HepG2 (cell line): ENCODE results near the gene SRP14. TPM values are rescaled to one million over a fixed set of nuclear protein-coding genes. Genes with fewer than 3 reads are reported as not detected.

Experiments used
- ATAC-seq: fragments of 200-7000 bp; cut with Tn5 transposase; 3 replicates; pipeline ENCODE4 v1.9.1; 2020; ENCODE audit warnings: mild to moderate bottlenecking, moderate library complexity
- BruUV-seq: library from RNA; stranded (reverse); fragments of 400-500 nt; replicated peaks from 2 replicates; lab custom pipeline; 2021; lab: Mats Ljungman, UMichigan
- CTCF ChIA-PET: fragments of 300-600 bp; formaldehyde crosslinking; extraction: SDS; loops from one replicate; lab custom pipeline; 2021; ENCODE audit warnings: low total read pairs, inconsistent platforms, low intra/inter-chr PET ratio; lab: Yijun Ruan, JAX
- POLR2A ChIA-PET: fragments of 350-600 bp; sonication (Branson Sonifier 250); formaldehyde crosslinking; loops from one replicate; lab custom pipeline; 2020; ENCODE audit warnings: antibody characterized with exemption, inconsistent platforms; lab: Yijun Ruan, JAX
- DNase-seq: peaks from one replicate; pipeline ENCODE4 v3.0.0-alpha.2; 2015; ENCODE audit warnings: low spot score
- FAIRE-seq: peaks from 3 replicates; lab custom pipeline; 2011; peaks lifted over from hg19 to GRCh38; lab: Jason Lieb, UNC
- H2AFZ ChIP-seq: one replicate; pipeline ENCODE4 v1.6.1; 2011; ENCODE audit warnings: low read length, inconsistent platforms
- H3K27ac ChIP-seq: fragments of 300-600 bp; 3 replicates; pipeline ENCODE4 v1.8.0; 2011; ENCODE audit warnings: mixed run types, mild to moderate bottlenecking, mixed read lengths, low read length, inconsistent platforms; ENCODE audit not compliant: insufficient read depth; ENCODE audit errors: extremely low read length
- H3K27me3 ChIP-seq, 2 experiments: fragments of 200-600 bp in 1 of 2; 2 replicates in 1 of 2; 3 replicates in 1 of 2; pipeline versions ENCODE4 v1.6.0 to v1.8.0; 2011; ENCODE audit warnings: low read length in 2 of 2, mild to moderate bottlenecking in 2 of 2, moderate library complexity in 2 of 2, inconsistent platforms in 1 of 2; ENCODE audit not compliant: insufficient read depth in 2 of 2, control insufficient read depth in 1 of 2
- H3K36me3 ChIP-seq, 2 experiments: fragments of 200-600 bp in 1 of 2; replicated peaks in 1 of 2; 2 replicates in 1 of 2; 3 replicates in 1 of 2; pipeline versions ENCODE4 v1.5.1 to v1.8.0; 2011; ENCODE audit warnings: low read length in 2 of 2, inconsistent platforms in 1 of 2; ENCODE audit not compliant: insufficient read depth in 2 of 2, control insufficient read depth in 1 of 2
- H3K4me1 ChIP-seq: 2 replicates; pipeline ENCODE4 v1.5.1; 2012; ENCODE audit warnings: low read length, inconsistent platforms; ENCODE audit not compliant: insufficient read depth
- H3K4me2 ChIP-seq: 2 replicates; pipeline ENCODE4 v1.6.0; 2011; ENCODE audit warnings: low read depth, low read length, inconsistent platforms
- H3K4me3 ChIP-seq, 3 experiments: fragments of 200-600 bp in 1 of 3; sonication (generic), shearing (Covaris generic) in 1 of 3; replicated peaks in 1 of 3; 2 replicates each; pipeline ENCODE4 v1.5.1; 2011 to 2016; ENCODE audit warnings: low read length in 3 of 3, inconsistent platforms in 2 of 3, low read depth in 2 of 3, mild to moderate bottlenecking in 2 of 3, control low read depth in 1 of 3, mixed read lengths in 1 of 3; ENCODE audit not compliant: insufficient read depth in 1 of 3
- H3K79me2 ChIP-seq: one replicate; pipeline ENCODE4 v1.6.1; 2011; ENCODE audit warnings: low read length, inconsistent platforms; ENCODE audit not compliant: insufficient read depth
- H3K9ac ChIP-seq: 2 replicates; pipeline ENCODE4 v1.6.0; 2011; ENCODE audit warnings: mild to moderate bottlenecking, low read depth, low read length, inconsistent platforms; ENCODE audit not compliant: insufficient read depth
- H3K9me3 ChIP-seq: 2 replicates; pipeline ENCODE4 v1.5.1; 2012; ENCODE audit warnings: mild to moderate bottlenecking, low read length
- H4K20me1 ChIP-seq: 2 replicates; pipeline ENCODE4 v1.6.0; 2011; ENCODE audit warnings: inconsistent platforms, mild to moderate bottlenecking, low read length, moderate library complexity; ENCODE audit not compliant: insufficient read depth
- AKAP8 ChIP-seq: sonication (generic); formaldehyde crosslinking; IDR thresholded peaks from 2 replicates; pipeline ENCODE4 v1.5.1; 2020; ENCODE audit warnings: mild to moderate bottlenecking, missing genetic modification reagents
- FOSL2 ChIP-seq: sonication (generic); formaldehyde crosslinking; IDR thresholded peaks from 2 replicates; pipeline ENCODE4 v1.4.0; 2020; ENCODE audit warnings: missing genetic modification reagents
- HNF4G ChIP-seq, 2 experiments: sonication (generic) in 1 of 2; formaldehyde crosslinking in 1 of 2; IDR thresholded peaks; 2 replicates each; pipeline versions ENCODE4 v1.4.0 to v1.6.1; 2011 to 2020; ENCODE audit warnings: borderline replicate concordance in 2 of 2, low read depth in 2 of 2, mild to moderate bottlenecking in 2 of 2, low read length in 1 of 2, missing genetic modification reagents in 1 of 2, moderate library complexity in 1 of 2
- MAFF ChIP-seq: IDR thresholded peaks from 2 replicates; pipeline ENCODE4 v1.6.1; 2011; ENCODE audit warnings: low read depth, low read length, improper control_type of control experiment
- MAFK ChIP-seq, 2 experiments: IDR thresholded peaks in 1 of 2; conservative IDR thresholded peaks in 1 of 2; 2 replicates each; pipeline ENCODE4 v1.6.1; 2011; ENCODE audit warnings: improper control_type of control experiment in 2 of 2, low read length in 2 of 2
- MBD4 ChIP-seq: IDR thresholded peaks from 2 replicates; pipeline ENCODE4 v1.6.1; 2012; ENCODE audit warnings: low read length, inconsistent platforms, borderline replicate concordance
- MED8 ChIP-seq: sonication (generic); formaldehyde crosslinking; IDR thresholded peaks from 2 replicates; pipeline ENCODE4 v1.8.1; 2023; ENCODE audit warnings: mild to moderate bottlenecking, missing genetic modification reagents; ENCODE audit not compliant: insufficient replicate concordance
- NFE2 ChIP-seq: sonication (generic); formaldehyde crosslinking; IDR thresholded peaks from 2 replicates; pipeline ENCODE4 v1.4.0; 2020; ENCODE audit warnings: missing genetic modification reagents
- NFE2L2 ChIP-seq: fragments of 150-350 bp; IDR thresholded peaks from 2 replicates; pipeline ENCODE4 v1.6.1; 2014; ENCODE audit warnings: low read length
- NFRKB ChIP-seq: fragments of 450-650 bp; IDR thresholded peaks from 2 replicates; pipeline ENCODE4 v1.6.1; 2017
- RCOR2 ChIP-seq: IDR thresholded peaks from 2 replicates; pipeline ENCODE4 v1.6.1; 2016; ENCODE audit warnings: missing biosample characterization, missing genetic modification reagents
- SAFB2 ChIP-seq: sonication (generic); formaldehyde crosslinking; IDR thresholded peaks from 2 replicates; pipeline ENCODE4 v1.5.1; 2020; ENCODE audit warnings: missing genetic modification reagents, low read depth, mild to moderate bottlenecking, borderline replicate concordance
- SP1 ChIP-seq, 2 experiments: fragments of 450-650 bp in 1 of 2; sonication (generic) in 1 of 2; formaldehyde crosslinking in 1 of 2; IDR thresholded peaks; 2 replicates each; pipeline versions ENCODE4 v1.4.0 to v1.6.1; 2016 to 2020; ENCODE audit warnings: missing genetic modification reagents in 1 of 2
- SYNCRIP ChIP-seq: fragments of 200-400 bp; formaldehyde crosslinking; IDR thresholded peaks from 2 replicates; pipeline ENCODE4 v1.6.1; 2018; ENCODE audit warnings: mild to moderate bottlenecking, low read depth, low read length; ENCODE audit not compliant: insufficient read depth
- THYN1 ChIP-seq: sonication (generic); formaldehyde crosslinking; IDR thresholded peaks from 2 replicates; pipeline ENCODE4 v1.8.1; 2023; ENCODE audit warnings: low read depth, mild to moderate bottlenecking, moderate library complexity, missing genetic modification reagents, borderline replicate concordance
- ZC3H13 ChIP-seq: sonication (generic); formaldehyde crosslinking; IDR thresholded peaks from 2 replicates; pipeline ENCODE4 v1.8.1; 2023; ENCODE audit warnings: mild to moderate bottlenecking, missing genetic modification reagents, moderate library complexity
- ZNF263 ChIP-seq: sonication (generic); formaldehyde crosslinking; IDR thresholded peaks from 2 replicates; pipeline ENCODE4 v1.4.0; 2020; ENCODE audit warnings: missing genetic modification reagents
- ZNF331 ChIP-seq: sonication (generic); formaldehyde crosslinking; IDR thresholded peaks from 2 replicates; pipeline ENCODE4 v1.4.0; 2020; ENCODE audit warnings: missing genetic modification reagents
- WGBS: methylation state at CpG from one replicate; pipeline ENCODE4 v1.1.6; 2017; ENCODE audit warnings: low lambda C conversion rate; 5-methylcytosine and 5-hydroxymethylcytosine counted together
- in situ Hi-C: cut with HindIII; loops from 2 replicates; pipeline ENCODE4 v1.10.0; 2017; ENCODE audit warnings: low pct_unique_long_range_greater_than_20kb; ENCODE audit not compliant: extremely low pct_ligation_motif_present
- intact Hi-C: fragments of 100-400 bp; cut with micrococcal nuclease; formaldehyde crosslinking; loops from one replicate; pipeline ENCODE4 v1.10.0; 2022; ENCODE audit not compliant: unreplicated experiment
- polyA plus RNA-seq, 8 experiments: library from polyadenylated mRNA; depleted of rRNA in 3 of 8; stranded (reverse) in 7 of 8; unstranded in 1 of 8; fragments of >200 nt; fragmentation: Illumina TruSeq in 4 of 8; extraction: Trizol in 4 of 8; gene quantifications; 2 replicates each; pipeline versions ENCODE4 v1.2.1 to v1.2.3, GENCODE V29; 2011 to 2016; ENCODE audit warnings: low read depth in 4 of 8, missing spikeins in 1 of 8, mixed read lengths in 1 of 8; ENCODE audit not compliant: insufficient read depth in 1 of 8
- total RNA-seq, 5 experiments: library from RNA; depleted of rRNA; stranded (reverse); fragments of >200 nt; fragmentation: Illumina TruSeq; extraction: Trizol; gene quantifications; 2 replicates each; pipeline ENCODE4 v1.2.3, GENCODE V29; 2016; ENCODE audit warnings: low read depth in 1 of 5
- TF ChIP-seq, protein P1 (sequence below): sonication (generic); formaldehyde crosslinking; IDR thresholded peaks from 2 replicates; pipeline ENCODE4 v1.5.0; 2020; ENCODE audit warnings: mild to moderate bottlenecking, low read depth, missing genetic modification reagents, borderline replicate concordance
- TF ChIP-seq, protein P2 (sequence below): sonication (generic); formaldehyde crosslinking; IDR thresholded peaks from 2 replicates; pipeline ENCODE4 v1.5.0; 2020; ENCODE audit warnings: mild to moderate bottlenecking, missing genetic modification reagents
- TF ChIP-seq, protein P3 (sequence below): IDR thresholded peaks from 2 replicates; pipeline ENCODE4 v1.6.1; 2016; ENCODE audit warnings: low read depth

SRP14 gene
- total and polyA plus RNA-seq, 2 of the 13 experiments (the other 11 are each of a cell fraction or from before 2014, with no cell fraction given), result 208 to 356 TPM

GRCh38 chr15:40075298-40076044, 36.5 kb upstream of the SRP14 start:
- H3K79me2 ChIP-seq, result no peaks in the 10 kb centered on the region
- ChIA-PET POLR2A (interaction anchor here (1.7 to 4.2 kb wide), 2 partner anchors 13 to 32 kb away, joined by 3 to 39 read pairs; partner anchors contain the start of gene BMF), CTCF (no interaction called here)
- in situ Hi-C loops (no loop called here), intact Hi-C loops (no loop called here)
- ATAC-seq (no peak), DNase-seq (no peak), FAIRE-seq (no peak)
- H2AFZ ChIP-seq, result no peak overlapping the region
- H3K36me3 ChIP-seq, result no peaks in the 10 kb centered on the region
- H3K9ac ChIP-seq, result no peak overlapping the region
- H3K9me3 ChIP-seq, result no peaks in the 10 kb centered on the region
- H3K4me2 ChIP-seq, result no peak overlapping the region
- no peaks in the 10 kb centered on the region for H3K27me3 ChIP-seq
- 91% methylated on average over 17 of the region's 18 CpGs for WGBS
- peaks cover 46% of the 10 kb centered on the region for H3K4me1 ChIP-seq
- no peaks in the 10 kb centered on the region for H4K20me1 ChIP-seq
- no TSS peak for BruUV-seq
- peak overlapping the region; percentile 17 for H3K27ac ChIP-seq
- H3K4me3 ChIP-seq, result no peak overlapping the region
- TF ChIP-seq MBD4, result no peak
- TF ChIP-seq RCOR2 (CRISPR knock-in tag), result no peak
- TF ChIP-seq MAFK (conservative IDR thresholded peaks at IDR 0.05 in 1 of 2, IDR thresholded peaks at IDR 0.05 in 1 of 2; ENCODE audit: low read length in 2 of 2), result peak; percentile 77 to 82
- peak; percentile 48; the same call in 1 of the 2 replicates for TF ChIP-seq NFE2 (CRISPR knock-in tag)
- TF ChIP-seq NFE2L2, result peak; percentile 88
- TF ChIP-seq, protein P1, sequence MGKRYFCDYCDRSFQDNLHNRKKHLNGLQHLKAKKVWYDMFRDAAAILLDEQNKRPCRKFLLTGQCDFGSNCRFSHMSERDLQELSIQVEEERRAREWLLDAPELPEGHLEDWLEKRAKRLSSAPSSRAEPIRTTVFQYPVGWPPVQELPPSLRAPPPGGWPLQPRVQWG, result no peak
- no peak for TF ChIP-seq SYNCRIP
- peak; percentile 71 for TF ChIP-seq MAFF
- no peak for TF ChIP-seq AKAP8
- TF ChIP-seq SP1 (IDR thresholded peaks at IDR 0.05), result no peak
- TF ChIP-seq SP1 (CRISPR knock-in tag; IDR thresholded peaks at IDR 0.05), result no peak
- no peak for TF ChIP-seq ZNF331 (CRISPR knock-in tag)
- TF ChIP-seq THYN1 (CRISPR knock-in tag), result no peak
- no peak for TF ChIP-seq SAFB2
- peak; percentile 23; the same call in 1 of the 2 replicates for TF ChIP-seq FOSL2 (CRISPR knock-in tag)
- TF ChIP-seq ZC3H13 (CRISPR knock-in tag), result no peak
- no peak for TF ChIP-seq MED8
- TF ChIP-seq ZNF263, result no peak
- TF ChIP-seq, protein P2, sequence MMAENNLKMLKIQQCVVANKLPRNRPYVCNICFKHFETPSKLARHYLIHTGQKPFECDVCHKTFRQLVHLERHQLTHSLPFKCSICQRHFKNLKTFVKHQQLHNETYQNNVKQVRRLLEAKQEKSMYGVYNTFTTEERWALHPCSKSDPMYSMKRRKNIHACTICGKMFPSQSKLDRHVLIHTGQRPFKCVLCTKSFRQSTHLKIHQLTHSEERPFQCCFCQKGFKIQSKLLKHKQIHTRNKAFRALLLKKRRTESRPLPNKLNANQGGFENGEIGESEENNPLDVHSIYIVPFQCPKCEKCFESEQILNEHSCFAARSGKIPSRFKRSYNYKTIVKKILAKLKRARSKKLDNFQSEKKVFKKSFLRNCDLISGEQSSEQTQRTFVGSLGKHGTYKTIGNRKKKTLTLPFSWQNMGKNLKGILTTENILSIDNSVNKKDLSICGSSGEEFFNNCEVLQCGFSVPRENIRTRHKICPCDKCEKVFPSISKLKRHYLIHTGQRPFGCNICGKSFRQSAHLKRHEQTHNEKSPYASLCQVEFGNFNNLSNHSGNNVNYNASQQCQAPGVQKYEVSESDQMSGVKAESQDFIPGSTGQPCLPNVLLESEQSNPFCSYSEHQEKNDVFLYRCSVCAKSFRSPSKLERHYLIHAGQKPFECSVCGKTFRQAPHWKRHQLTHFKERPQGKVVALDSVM (CRISPR knock-in tag), result no peak
- no peak for TF ChIP-seq HNF4G (IDR thresholded peaks at IDR 0.05; ENCODE audit: borderline replicate concordance, low read depth, low read length)
- TF ChIP-seq HNF4G (CRISPR knock-in tag; IDR thresholded peaks at IDR 0.05; ENCODE audit: borderline replicate concordance, low read depth), result no peak
- TF ChIP-seq NFRKB, result no peak
- TF ChIP-seq, protein P3, sequence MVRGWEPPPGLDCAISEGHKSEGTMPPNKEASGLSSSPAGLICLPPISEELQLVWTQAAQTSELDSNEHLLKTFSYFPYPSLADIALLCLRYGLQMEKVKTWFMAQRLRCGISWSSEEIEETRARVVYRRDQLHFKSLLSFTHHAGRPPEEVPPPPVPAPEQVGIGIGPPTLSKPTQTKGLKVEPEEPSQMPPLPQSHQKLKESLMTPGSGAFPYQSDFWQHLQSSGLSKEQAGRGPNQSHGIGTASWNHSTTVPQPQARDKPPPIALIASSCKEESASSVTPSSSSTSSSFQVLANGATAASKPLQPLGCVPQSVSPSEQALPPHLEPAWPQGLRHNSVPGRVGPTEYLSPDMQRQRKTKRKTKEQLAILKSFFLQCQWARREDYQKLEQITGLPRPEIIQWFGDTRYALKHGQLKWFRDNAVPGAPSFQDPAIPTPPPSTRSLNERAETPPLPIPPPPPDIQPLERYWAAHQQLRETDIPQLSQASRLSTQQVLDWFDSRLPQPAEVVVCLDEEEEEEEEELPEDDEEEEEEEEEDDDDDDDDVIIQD (CRISPR knock-in tag), result 0 out of 2 replicates have a peak, but pooled peaks have one; percentile 20
